Nephron (organoid): ENCODE results near the gene TEX19.

Source experiments
- H3K27ac Mint-ChIP-seq, 3 experiments: 2 replicates each; pipeline ENCODE4 v1.8.0; 2020; ENCODE audit warnings: mixed read lengths in 3 of 3, mild to moderate bottlenecking in 2 of 3, moderate library complexity in 1 of 3
- H3K27me3 Mint-ChIP-seq: 2 replicates; pipeline ENCODE4 v1.8.0; 2021; ENCODE audit warnings: low read depth, mild to moderate bottlenecking, moderate library complexity, mixed read lengths
- H3K36me3 Mint-ChIP-seq: 2 replicates; pipeline ENCODE4 v1.8.0; 2020; ENCODE audit warnings: low read depth, mixed read lengths
- H3K4me1 Mint-ChIP-seq: 2 replicates; pipeline ENCODE4 v1.8.0; 2020; ENCODE audit warnings: mixed read lengths
- H3K4me3 Mint-ChIP-seq, 3 experiments: 2 replicates each; pipeline ENCODE4 v1.8.0; 2020; ENCODE audit warnings: mild to moderate bottlenecking in 3 of 3, mixed read lengths in 3 of 3, moderate library complexity in 2 of 3
- H3K9me3 Mint-ChIP-seq: 2 replicates; pipeline ENCODE4 v1.8.0; 2020; ENCODE audit warnings: mixed read lengths
- TF ChIP-seq, protein P1 (sequence below), 3 experiments: fragments of 200-600 bp; sonication (generic); IDR thresholded peaks; one replicate each; pipeline ENCODE4 v1.5.0; 2021; ENCODE audit warnings: antibody characterized with exemption in 3 of 3; ENCODE audit not compliant: unreplicated experiment in 3 of 3

Gene TEX19

DNA sequence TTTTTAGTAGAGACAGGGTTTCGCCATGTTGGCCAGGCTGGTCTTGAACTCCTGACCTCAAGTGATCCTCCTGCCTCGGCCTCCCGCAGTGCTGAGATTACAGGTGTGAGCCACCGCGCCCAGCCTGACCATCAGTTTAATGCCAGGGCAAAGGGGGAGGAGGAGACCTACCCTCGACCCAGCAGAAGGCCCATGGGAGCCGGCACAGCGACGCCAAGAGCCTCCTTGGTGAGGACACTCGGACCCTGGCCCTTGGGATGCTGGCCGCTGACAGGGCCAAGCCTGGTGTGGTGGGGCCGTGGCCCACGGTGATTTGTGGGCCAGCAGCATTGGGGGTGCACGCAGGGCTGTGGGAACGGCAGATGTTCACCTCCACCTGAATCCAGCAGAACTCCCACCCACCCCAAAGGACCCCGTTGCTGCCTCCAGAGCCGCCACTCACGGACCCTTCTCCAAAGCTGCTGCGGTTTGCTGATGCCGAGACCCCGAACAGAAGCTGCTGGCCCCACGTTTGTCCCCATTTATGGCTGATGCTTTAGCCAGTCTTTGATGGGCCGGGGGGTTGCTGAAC lies 32.5 kb downstream of the TEX19 start:
- Mint-ChIP-seq H3K36me3 (peaks cover 26% of the 10 kb centered on the region), H3K4me3 (no peak overlapping the region), H3K27ac (no peak overlapping the region), H3K4me1 (peaks cover 26% of the 10 kb centered on the region), H3K9me3 (no peaks in the 10 kb centered on the region), H3K27me3 (no peaks in the 10 kb centered on the region)
- TF ChIP-seq, protein P1, sequence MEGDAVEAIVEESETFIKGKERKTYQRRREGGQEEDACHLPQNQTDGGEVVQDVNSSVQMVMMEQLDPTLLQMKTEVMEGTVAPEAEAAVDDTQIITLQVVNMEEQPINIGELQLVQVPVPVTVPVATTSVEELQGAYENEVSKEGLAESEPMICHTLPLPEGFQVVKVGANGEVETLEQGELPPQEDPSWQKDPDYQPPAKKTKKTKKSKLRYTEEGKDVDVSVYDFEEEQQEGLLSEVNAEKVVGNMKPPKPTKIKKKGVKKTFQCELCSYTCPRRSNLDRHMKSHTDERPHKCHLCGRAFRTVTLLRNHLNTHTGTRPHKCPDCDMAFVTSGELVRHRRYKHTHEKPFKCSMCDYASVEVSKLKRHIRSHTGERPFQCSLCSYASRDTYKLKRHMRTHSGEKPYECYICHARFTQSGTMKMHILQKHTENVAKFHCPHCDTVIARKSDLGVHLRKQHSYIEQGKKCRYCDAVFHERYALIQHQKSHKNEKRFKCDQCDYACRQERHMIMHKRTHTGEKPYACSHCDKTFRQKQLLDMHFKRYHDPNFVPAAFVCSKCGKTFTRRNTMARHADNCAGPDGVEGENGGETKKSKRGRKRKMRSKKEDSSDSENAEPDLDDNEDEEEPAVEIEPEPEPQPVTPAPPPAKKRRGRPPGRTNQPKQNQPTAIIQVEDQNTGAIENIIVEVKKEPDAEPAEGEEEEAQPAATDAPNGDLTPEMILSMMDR (IDR thresholded peaks at IDR 0.05; ENCODE audit: unreplicated experiment in 3 of 3), result no peak

GRCh38 chr17:82392209-82392920 lies 33.3 kb downstream of the TEX19 start:
- H3K4me1 Mint-ChIP-seq, result peaks cover 28% of the 10 kb centered on the region
- H3K9me3 Mint-ChIP-seq, result no peaks in the 10 kb centered on the region
- H3K27ac Mint-ChIP-seq, result no peak overlapping the region
- TF ChIP-seq, protein P1 (IDR thresholded peaks at IDR 0.05; ENCODE audit: unreplicated experiment in 3 of 3), result no peak
- H3K27me3 Mint-ChIP-seq, result no peaks in the 10 kb centered on the region
- no peak overlapping the region for H3K4me3 Mint-ChIP-seq
- H3K36me3 Mint-ChIP-seq, result peaks cover 26% of the 10 kb centered on the region

DNA sequence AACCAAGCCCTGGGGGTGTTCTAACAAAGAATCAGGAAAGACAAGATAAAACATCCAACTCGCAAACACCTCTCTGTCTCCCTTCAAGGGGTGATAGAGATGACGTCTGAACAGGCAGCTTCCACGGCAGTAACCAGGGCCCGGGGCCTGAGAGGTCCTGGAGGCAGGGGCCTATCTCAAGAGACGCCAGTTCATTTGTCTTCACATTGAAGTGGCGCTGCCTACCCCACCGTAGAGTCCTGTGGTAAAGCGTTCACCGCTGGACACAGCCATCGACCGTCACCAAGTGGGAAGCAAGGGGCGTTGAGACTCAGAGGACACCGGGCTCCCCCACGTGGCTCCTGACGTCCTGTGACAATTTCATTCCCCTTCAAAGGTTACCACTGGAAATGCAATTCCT lies 33.9 kb downstream of the TEX19 start:
- no peak overlapping the region for H3K4me3 Mint-ChIP-seq
- no peaks in the 10 kb centered on the region for H3K27me3 Mint-ChIP-seq
- TF ChIP-seq, protein P1 (IDR thresholded peaks at IDR 0.05; ENCODE audit: unreplicated experiment in 3 of 3), result no peak
- no peaks in the 10 kb centered on the region for H3K9me3 Mint-ChIP-seq
- H3K36me3 Mint-ChIP-seq, result peaks cover 26% of the 10 kb centered on the region
- peaks cover 23% of the 10 kb centered on the region for H3K4me1 Mint-ChIP-seq
- no peak overlapping the region for H3K27ac Mint-ChIP-seq

- TF ChIP-seq, protein P1 (IDR thresholded peaks at IDR 0.05; ENCODE audit: unreplicated experiment in 3 of 3), result no peak
- H3K4me3 Mint-ChIP-seq, result no peak overlapping the region
- peaks cover 24% of the 10 kb centered on the region for H3K36me3 Mint-ChIP-seq
- no peaks in the 10 kb centered on the region for H3K27me3 Mint-ChIP-seq
- no peak overlapping the region for H3K27ac Mint-ChIP-seq
- H3K4me1 Mint-ChIP-seq, result peaks cover 22% of the 10 kb centered on the region
- no peaks in the 10 kb centered on the region for H3K9me3 Mint-ChIP-seq
Observed at GRCh38 chr17:82394278-82394677, 35.2 kb downstream of the TEX19 start.

DNA sequence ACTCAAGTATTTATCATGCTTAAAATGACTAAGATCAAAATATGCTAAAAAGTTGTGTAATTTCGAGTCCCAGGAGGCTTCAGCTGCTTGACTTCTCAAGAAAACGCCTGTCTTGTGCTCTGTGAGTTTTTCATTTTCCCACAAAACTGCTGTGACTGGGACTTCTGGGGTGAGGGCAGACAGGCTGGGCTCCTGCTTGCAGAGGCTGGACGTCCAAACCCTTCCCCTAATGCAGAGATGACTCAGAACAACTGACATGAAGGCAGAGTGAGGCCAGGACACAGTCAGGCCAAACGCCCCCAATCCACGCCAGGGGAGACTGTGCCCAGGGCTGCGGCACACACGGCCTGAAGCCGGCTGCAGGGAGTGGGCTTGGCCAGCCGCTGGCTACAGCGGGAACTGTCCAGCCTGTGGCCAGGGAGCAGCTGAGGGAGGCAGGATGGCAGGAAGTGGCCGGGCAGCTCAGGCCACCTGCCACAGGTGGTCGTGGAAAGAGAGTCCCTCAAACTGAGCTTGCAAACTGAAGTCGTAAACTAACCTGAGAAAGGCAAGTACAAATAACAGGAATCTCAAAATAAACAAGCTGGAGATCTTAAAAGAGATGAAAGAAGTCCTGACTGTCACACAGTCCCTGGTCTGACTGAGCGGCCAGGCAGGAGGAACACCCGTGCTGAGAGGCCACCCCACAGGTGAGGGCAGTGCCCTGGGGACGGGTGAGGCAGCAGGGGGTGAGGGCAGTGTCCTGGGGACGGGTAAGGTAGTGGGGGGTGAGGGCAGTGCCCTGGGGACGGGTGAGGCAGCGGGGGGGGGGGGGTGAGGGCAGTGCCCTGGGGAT lies 37.8 kb downstream of the TEX19 start:
- Mint-ChIP-seq H3K4me1 (peaks cover 34% of the 10 kb centered on the region), H3K36me3 (peaks cover 33% of the 10 kb centered on the region), H3K9me3 (no peaks in the 10 kb centered on the region), H3K27me3 (no peaks in the 10 kb centered on the region), H3K27ac (no peak overlapping the region), H3K4me3 (no peak overlapping the region)
- TF ChIP-seq, protein P1 (IDR thresholded peaks at IDR 0.05; ENCODE audit: unreplicated experiment in 3 of 3), result no peak
